OCI-LY3 (cell line): Measurements from ENCODE around the gene DTD1.

Source experiments
- EZH2phosphoT487 ChIP-seq: fragments of 200-600 bp; shearing (Covaris generic); IDR thresholded peaks from 2 replicates; pipeline ENCODE4 v1.6.1; 2018; ENCODE audit warnings: antibody characterized with exemption, mixed run types, low read depth
- TF ChIP-seq, protein P1 (sequence below): fragments of 200-600, 300-600 bp; sonication (generic); IDR thresholded peaks from 2 replicates; pipeline ENCODE4 v1.5.1; 2014; ENCODE audit warnings: antibody characterized with exemption, low read length, low read depth

DNA sequence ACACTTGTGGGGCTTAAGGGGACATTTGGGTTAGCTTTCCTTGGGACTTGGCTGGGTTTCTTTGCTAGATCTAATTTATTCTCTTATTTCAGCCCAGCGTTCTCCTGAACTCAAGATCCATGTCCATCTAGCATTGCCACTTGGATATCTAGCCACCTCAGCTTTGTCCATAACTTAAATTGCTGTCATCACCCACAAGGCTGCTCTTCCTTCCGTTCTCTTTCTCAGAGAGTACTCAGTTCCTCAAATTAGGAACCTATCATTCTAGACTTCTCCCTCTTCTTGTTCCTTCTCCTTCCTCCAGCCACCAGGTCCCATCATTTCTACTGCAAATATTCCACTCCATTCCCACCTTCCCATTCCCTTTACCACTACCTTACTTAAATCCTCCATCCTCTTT is 16.3 kb upstream of the DTD1 start:
- TF ChIP-seq, protein P1, sequence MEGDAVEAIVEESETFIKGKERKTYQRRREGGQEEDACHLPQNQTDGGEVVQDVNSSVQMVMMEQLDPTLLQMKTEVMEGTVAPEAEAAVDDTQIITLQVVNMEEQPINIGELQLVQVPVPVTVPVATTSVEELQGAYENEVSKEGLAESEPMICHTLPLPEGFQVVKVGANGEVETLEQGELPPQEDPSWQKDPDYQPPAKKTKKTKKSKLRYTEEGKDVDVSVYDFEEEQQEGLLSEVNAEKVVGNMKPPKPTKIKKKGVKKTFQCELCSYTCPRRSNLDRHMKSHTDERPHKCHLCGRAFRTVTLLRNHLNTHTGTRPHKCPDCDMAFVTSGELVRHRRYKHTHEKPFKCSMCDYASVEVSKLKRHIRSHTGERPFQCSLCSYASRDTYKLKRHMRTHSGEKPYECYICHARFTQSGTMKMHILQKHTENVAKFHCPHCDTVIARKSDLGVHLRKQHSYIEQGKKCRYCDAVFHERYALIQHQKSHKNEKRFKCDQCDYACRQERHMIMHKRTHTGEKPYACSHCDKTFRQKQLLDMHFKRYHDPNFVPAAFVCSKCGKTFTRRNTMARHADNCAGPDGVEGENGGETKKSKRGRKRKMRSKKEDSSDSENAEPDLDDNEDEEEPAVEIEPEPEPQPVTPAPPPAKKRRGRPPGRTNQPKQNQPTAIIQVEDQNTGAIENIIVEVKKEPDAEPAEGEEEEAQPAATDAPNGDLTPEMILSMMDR: no peak
- no peak for TF ChIP-seq EZH2phosphoT487
